ENCODE measurements around the gene OGA.

The OGA gene

DNA sequence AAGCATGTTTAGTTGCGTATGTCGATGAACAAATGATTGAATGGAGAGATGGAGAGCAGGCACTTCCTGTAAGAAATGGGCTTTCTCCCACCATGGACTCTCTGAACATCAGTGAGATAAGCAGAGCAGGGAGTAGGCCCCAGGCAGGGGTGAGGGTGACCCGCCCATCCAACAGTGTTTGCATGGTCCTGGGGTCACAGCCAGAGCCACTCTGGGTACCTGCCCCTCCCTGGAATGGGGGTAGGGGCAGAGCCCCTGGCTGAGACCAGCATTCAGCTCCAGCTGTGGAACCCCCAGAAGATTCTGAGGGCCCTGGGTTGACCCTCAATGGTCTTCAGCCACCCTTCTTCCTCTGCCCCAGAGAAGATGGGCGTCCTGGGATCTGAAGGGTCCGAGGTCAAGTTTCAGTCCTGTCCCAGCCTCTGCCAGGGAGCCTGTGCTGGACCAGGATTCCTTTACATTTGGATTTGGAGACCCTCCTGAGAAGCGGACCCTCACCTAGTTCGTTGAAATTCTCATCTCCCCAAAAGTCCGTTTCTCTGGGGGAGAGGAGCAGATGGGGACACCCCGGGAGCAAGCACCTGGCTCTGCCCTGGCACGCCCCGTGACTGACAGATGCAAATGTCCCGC, 40.0 kb downstream of the OGA start:
- DNase-seq, result no peak
- in situ Hi-C loops (cut with HindIII; ENCODE audit: low pct_ligation_motif_present, low sequenced_read_pairs), result no loop called here
- no peak overlapping the region for H3K27ac ChIP-seq
- H3K36me3 ChIP-seq (replicated peaks), result no peaks in the 10 kb centered on the region
- TF ChIP-seq, protein P1, sequence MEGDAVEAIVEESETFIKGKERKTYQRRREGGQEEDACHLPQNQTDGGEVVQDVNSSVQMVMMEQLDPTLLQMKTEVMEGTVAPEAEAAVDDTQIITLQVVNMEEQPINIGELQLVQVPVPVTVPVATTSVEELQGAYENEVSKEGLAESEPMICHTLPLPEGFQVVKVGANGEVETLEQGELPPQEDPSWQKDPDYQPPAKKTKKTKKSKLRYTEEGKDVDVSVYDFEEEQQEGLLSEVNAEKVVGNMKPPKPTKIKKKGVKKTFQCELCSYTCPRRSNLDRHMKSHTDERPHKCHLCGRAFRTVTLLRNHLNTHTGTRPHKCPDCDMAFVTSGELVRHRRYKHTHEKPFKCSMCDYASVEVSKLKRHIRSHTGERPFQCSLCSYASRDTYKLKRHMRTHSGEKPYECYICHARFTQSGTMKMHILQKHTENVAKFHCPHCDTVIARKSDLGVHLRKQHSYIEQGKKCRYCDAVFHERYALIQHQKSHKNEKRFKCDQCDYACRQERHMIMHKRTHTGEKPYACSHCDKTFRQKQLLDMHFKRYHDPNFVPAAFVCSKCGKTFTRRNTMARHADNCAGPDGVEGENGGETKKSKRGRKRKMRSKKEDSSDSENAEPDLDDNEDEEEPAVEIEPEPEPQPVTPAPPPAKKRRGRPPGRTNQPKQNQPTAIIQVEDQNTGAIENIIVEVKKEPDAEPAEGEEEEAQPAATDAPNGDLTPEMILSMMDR (IDR thresholded peaks at IDR 0.05; ENCODE audit: low read depth, low read length, missing control alignments), result no peak
- peaks cover 33% of the 10 kb centered on the region for H3K27me3 ChIP-seq (replicated peaks)
- no peak overlapping the region for H3K4me3 ChIP-seq (ENCODE audit: low read depth, low read length)

DNA sequence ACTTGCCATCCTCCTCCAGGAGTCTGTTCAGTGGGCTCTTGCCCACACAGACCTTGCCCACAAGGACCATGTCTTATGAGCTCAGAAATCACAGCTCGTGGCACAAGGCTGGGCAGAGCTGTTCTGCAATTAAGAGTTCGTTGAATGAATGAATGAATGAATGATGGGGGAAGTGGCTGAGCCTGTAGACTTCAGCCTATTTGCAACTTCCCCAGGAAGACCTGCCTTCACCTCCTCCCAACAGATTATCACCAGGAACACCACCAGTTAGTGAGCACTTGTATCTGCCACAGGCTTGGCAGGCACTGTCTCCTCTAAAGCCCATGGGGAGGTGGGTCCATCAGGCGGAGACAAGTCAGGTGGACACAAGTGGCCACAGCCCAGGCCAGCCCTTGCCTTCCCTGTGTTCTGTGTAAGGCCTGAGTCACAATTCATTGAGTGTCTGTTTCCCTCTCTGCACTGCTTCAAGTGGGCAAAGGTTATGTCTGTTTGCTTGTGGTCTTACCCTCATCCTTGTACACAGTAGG, 40.6 kb downstream of the OGA start:
- peaks cover 39% of the 10 kb centered on the region for H3K27me3 ChIP-seq (replicated peaks)
- DNase-seq, result no peak
- H3K4me3 ChIP-seq (ENCODE audit: low read depth, low read length), result no peak overlapping the region
- TF ChIP-seq, protein P1 (IDR thresholded peaks at IDR 0.05; ENCODE audit: low read depth, low read length, missing control alignments), result no peak
- in situ Hi-C loops (cut with HindIII; ENCODE audit: low pct_ligation_motif_present, low sequenced_read_pairs), result no loop called here
- H3K36me3 ChIP-seq (replicated peaks), result no peaks in the 10 kb centered on the region
- no peak overlapping the region for H3K27ac ChIP-seq

DNA sequence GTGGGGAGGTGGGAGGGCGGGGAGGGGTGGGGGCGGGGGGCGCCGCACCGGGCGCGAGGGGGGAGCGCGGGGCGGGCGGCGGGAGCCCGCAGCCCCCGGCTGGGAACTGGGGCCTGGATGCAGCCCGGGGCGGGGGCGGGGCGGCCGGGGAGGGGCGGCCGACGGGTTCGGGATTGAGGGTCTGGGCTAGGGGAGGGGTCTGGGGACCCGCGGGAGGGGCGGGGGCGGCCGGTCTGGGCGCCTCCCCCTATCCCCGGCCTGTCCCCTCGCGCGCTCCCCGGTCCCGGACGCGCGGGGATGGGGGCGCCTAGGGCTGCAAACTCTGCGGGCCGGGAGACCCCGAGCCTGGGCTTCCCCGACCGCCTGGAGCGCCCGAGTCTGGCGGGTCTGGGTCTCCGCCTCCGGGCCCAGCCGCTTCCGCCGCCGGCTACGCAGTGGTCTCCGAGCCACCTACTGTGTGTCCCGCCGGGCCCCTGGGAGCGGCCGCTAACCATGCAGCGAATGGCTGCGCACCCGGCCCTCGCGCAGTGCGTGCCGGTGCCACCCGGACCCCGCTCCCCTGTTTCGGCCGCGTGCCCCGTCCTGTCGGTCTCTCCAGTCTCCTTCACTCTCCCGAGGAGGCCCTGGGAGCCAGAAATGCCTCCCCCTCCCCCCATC, 42.0 kb downstream of the OGA start:
- Histone ChIP-seq H3K4me3 (ENCODE audit: low read depth, low read length) (no peak overlapping the region), H3K27me3 (replicated peaks) (peaks cover 53% of the 10 kb centered on the region)
- in situ Hi-C loops (cut with HindIII; ENCODE audit: low pct_ligation_motif_present, low sequenced_read_pairs), result no loop called here

DNA sequence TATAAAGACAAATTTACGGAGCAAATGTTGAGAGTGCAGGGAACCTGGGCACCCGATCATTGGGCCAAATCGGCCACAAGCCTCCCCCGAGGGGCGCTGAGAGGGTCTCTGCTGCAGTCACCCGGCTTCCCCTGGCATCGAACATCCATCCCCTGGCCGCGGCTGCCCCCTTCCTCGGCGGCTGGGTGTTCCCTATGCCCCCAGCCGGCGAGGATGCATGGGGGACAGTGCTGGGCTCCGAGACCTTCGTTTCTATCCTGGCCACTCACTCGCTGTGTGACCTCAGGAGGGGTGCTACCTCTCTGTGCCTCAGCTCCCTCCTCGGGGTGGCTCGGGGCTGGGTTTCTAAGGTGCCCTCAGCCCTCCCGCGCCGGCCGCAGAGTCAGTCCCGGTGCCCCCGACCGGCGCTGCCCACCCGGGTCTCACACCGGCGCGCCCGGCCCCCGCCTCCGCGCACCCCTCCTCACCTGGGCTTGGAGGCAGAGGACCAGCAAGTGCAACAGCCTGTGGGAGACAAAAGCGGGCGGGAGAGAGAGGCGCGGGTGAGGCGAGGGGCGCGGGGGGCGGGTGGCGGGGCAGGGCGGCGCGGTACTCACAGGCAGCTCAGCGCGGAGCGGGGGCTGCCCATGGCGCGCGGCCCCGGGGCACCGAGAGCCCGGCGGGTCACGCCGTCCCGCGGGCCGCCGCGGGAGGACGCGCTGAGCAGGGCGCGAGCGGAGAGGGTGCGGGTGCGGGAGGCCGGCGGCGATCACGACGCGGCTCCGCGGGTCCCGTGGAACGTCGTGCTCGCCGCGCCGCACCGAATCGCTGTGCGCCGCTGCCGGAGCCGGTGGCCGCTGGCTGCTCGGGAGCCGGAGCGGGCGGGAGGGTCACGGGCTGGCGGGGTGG, 42.7 kb downstream of the OGA start, which contains the start of gene FGF8:
Gene FGF8, minus strand, starts transcription at position 842 of the 888 bp plus-strand sequence. Its CDS starts 214 bp downstream, at position 628.
- in situ Hi-C loops (cut with HindIII; ENCODE audit: low pct_ligation_motif_present, low sequenced_read_pairs), result no loop called here
- no peak for DNase-seq
- TF ChIP-seq, protein P1 (IDR thresholded peaks at IDR 0.05; ENCODE audit: low read depth, low read length, missing control alignments), result no peak
- Histone ChIP-seq H3K27ac (no peak within 1 kb of the TSS), H3K36me3 (replicated peaks) (no peaks in the 10 kb centered on the region), H3K4me3 (ENCODE audit: low read depth, low read length) (no peak within 1 kb of the TSS), H3K27me3 (replicated peaks) (peaks cover 56% of the 10 kb centered on the region)

More for the DNA sequence above, 42.0 kb downstream of the OGA start:
- no peaks in the 10 kb centered on the region for H3K36me3 ChIP-seq (replicated peaks)
- no peak overlapping the region for H3K27ac ChIP-seq
- TF ChIP-seq, protein P1 (IDR thresholded peaks at IDR 0.05; ENCODE audit: low read depth, low read length, missing control alignments), result no peak
- DNase-seq, result no peak

DNA sequence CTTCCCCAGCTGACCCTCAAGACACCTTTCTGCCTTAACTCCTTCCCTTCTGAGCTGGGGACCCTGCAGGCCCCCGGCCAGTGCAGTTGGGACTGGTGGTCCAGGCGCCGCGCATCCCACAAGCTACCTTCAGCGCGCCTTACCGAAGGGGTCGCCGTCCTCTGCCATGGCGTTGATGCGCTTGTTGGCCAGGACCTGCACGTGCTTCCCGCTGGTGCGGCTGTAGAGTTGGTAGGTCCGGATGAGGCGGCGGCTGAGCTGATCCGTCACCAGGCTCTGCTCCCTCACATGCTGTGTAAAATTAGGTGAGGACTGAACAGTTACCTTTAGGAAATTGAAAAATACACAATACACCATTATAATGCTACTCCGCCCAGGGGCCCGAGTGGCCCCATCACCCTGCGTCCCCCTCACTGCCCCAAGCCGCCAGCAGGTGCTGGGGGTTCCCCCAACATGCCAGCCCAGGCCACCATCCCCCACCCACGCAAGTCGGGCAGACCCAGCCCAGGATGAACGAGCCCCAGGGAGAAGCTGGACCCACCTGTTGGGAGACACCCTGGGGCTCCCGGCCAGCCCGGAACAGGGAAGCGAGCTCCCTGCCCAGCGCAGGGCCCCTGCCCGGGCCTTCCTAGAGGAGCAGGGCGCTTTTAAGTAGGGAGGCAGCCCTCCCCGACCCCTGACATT, 43.5 kb downstream of the OGA start:
- Histone ChIP-seq H3K27ac (no peak overlapping the region), H3K27me3 (replicated peaks) (peaks cover 56% of the 10 kb centered on the region), H3K36me3 (replicated peaks) (no peaks in the 10 kb centered on the region), H3K4me3 (ENCODE audit: low read depth, low read length) (no peak overlapping the region)
- no peak for DNase-seq
- in situ Hi-C loops (cut with HindIII; ENCODE audit: low pct_ligation_motif_present, low sequenced_read_pairs), result no loop called here
- TF ChIP-seq, protein P1 (IDR thresholded peaks at IDR 0.05; ENCODE audit: low read depth, low read length, missing control alignments), result no peak
